H9 (cell line): Measurements from ENCODE around the gene RS1. TPM values are rescaled to one million over a fixed set of nuclear protein-coding genes. Genes with fewer than 3 reads are reported as not detected.

Experiments
- DNase-seq: peaks from one replicate; pipeline ENCODE4 v3.0.0-alpha.2; 2017
- H2AFZ ChIP-seq: one replicate; pipeline ENCODE4 v1.6.1; 2013; ENCODE audit warnings: mild to moderate bottlenecking, low read length, control low read depth, moderate library complexity
- H2AK5ac ChIP-seq: 2 replicates; pipeline ENCODE4 v1.6.1; 2013; ENCODE audit warnings: low read length, control low read depth, mixed read lengths; ENCODE audit not compliant: insufficient read length
- H2BK120ac ChIP-seq: one replicate; pipeline ENCODE4 v1.6.1; 2013; ENCODE audit warnings: low read depth, mild to moderate bottlenecking, low read length, control low read depth, inconsistent platforms; ENCODE audit not compliant: poor library complexity, severe bottlenecking
- H2BK12ac ChIP-seq: 2 replicates; pipeline ENCODE4 v1.6.1; 2013; ENCODE audit warnings: low read length, control low read depth, mixed read lengths, low read depth; ENCODE audit not compliant: insufficient read length
- H2BK15ac ChIP-seq: 2 replicates; pipeline ENCODE4 v1.6.1; 2013; ENCODE audit warnings: low read depth, low read length, control low read depth
- H2BK20ac ChIP-seq: one replicate; pipeline ENCODE4 v1.6.1; 2013; ENCODE audit warnings: low read depth, mild to moderate bottlenecking, low read length, control low read depth, inconsistent platforms; ENCODE audit not compliant: poor library complexity, severe bottlenecking
- H2BK5ac ChIP-seq: 2 replicates; pipeline ENCODE4 v1.6.1; 2013; ENCODE audit warnings: low read length, control low read depth, mixed read lengths; ENCODE audit not compliant: insufficient read length
- H3K14ac ChIP-seq: 2 replicates; pipeline ENCODE4 v1.6.1; 2013; ENCODE audit warnings: low read length, control low read depth; ENCODE audit not compliant: insufficient read depth
- H3K18ac ChIP-seq: 2 replicates; pipeline ENCODE4 v1.6.1; 2013; ENCODE audit warnings: low read depth, mild to moderate bottlenecking, mixed read lengths, low read length, control low read depth; ENCODE audit not compliant: insufficient read length
- H3K23ac ChIP-seq: 2 replicates; pipeline ENCODE4 v1.6.1; 2013; ENCODE audit warnings: low read length, control low read depth, mixed read lengths, low read depth; ENCODE audit not compliant: insufficient read length
- H3K23me2 ChIP-seq: 2 replicates; pipeline ENCODE4 v1.6.1; 2013; ENCODE audit warnings: low read depth, mild to moderate bottlenecking, mixed read lengths, low read length, control low read depth; ENCODE audit not compliant: insufficient read length, poor library complexity, severe bottlenecking
- H3K27ac ChIP-seq: 2 replicates; pipeline ENCODE4 v1.5.1; 2013; ENCODE audit warnings: low read length, control low read depth, mixed read lengths, low read depth; ENCODE audit not compliant: insufficient read length
- H3K27me3 ChIP-seq: 2 replicates; pipeline ENCODE4 v1.6.1; 2013; ENCODE audit warnings: low read length, control low read depth, inconsistent platforms; ENCODE audit not compliant: insufficient read depth
- H3K4ac ChIP-seq: 2 replicates; pipeline ENCODE4 v1.6.1; 2013; ENCODE audit warnings: low read depth, mild to moderate bottlenecking, control low read depth, inconsistent platforms, low read length, moderate library complexity
- H3K4me1 ChIP-seq: 2 replicates; pipeline ENCODE4 v1.6.1; 2013; ENCODE audit warnings: low read length, control low read depth, inconsistent platforms; ENCODE audit not compliant: insufficient read depth
- H3K4me2 ChIP-seq: 2 replicates; pipeline ENCODE4 v1.6.1; 2013; ENCODE audit warnings: low read length, control low read depth, mixed read lengths; ENCODE audit not compliant: insufficient read length, insufficient read depth
- H3K56ac ChIP-seq: 2 replicates; pipeline ENCODE4 v1.6.1; 2013; ENCODE audit warnings: low read depth, mild to moderate bottlenecking, mixed read lengths, low read length, control low read depth; ENCODE audit not compliant: insufficient read length
- H3K79me1 ChIP-seq: 2 replicates; pipeline ENCODE4 v1.6.1; 2013; ENCODE audit warnings: low read depth, mild to moderate bottlenecking, moderate library complexity, low read length, control low read depth, inconsistent platforms; ENCODE audit not compliant: insufficient read depth, poor library complexity, severe bottlenecking
- H3K79me2 ChIP-seq: 2 replicates; pipeline ENCODE4 v1.6.1; 2013; ENCODE audit warnings: low read length, control low read depth, inconsistent platforms; ENCODE audit not compliant: insufficient read depth
- H3K9ac ChIP-seq: 2 replicates; pipeline ENCODE4 v1.6.1; 2013; ENCODE audit warnings: low read length, control low read depth, mixed read lengths; ENCODE audit not compliant: insufficient read length; ENCODE audit errors: extremely low read depth
- H3K9me3 ChIP-seq: one replicate; pipeline ENCODE4 v1.6.1; 2013; ENCODE audit warnings: low read depth, low read length, inconsistent platforms; ENCODE audit not compliant: control insufficient read depth
- H3T11ph ChIP-seq: one replicate; pipeline ENCODE4 v1.6.1; 2013; ENCODE audit warnings: mild to moderate bottlenecking, low read length, control low read depth, inconsistent platforms
- H4K20me1 ChIP-seq: one replicate; pipeline ENCODE4 v1.6.1; 2013; ENCODE audit not compliant: control insufficient read depth, insufficient read length, insufficient read depth
- H4K5ac ChIP-seq: 2 replicates; pipeline ENCODE4 v1.6.1; 2013; ENCODE audit warnings: low read depth, mild to moderate bottlenecking, mixed read lengths, low read length, control low read depth; ENCODE audit not compliant: insufficient read length
- H4K8ac ChIP-seq: replicated peaks from 2 replicates; pipeline ENCODE4 v1.6.1; 2013; ENCODE audit warnings: low read length, control low read depth, mixed read lengths, low read depth; ENCODE audit not compliant: insufficient read length
- H4K91ac ChIP-seq: 2 replicates; pipeline ENCODE4 v1.6.1; 2013; ENCODE audit warnings: low read depth, mild to moderate bottlenecking, moderate library complexity, mixed read lengths, low read length, control low read depth; ENCODE audit not compliant: insufficient read length
- H3K27ac Mint-ChIP-seq, 3 experiments: 2 replicates in 2 of 3; 3 replicates in 1 of 3; pipeline ENCODE4 v1.8.0; 2020 to 2021; ENCODE audit warnings: mixed read lengths in 3 of 3, mild to moderate bottlenecking in 1 of 3, moderate library complexity in 1 of 3
- H3K27me3 Mint-ChIP-seq: 2 replicates; pipeline ENCODE4 v1.8.0; 2021; ENCODE audit warnings: low read depth, mild to moderate bottlenecking, moderate library complexity, mixed read lengths
- H3K36me3 Mint-ChIP-seq, 3 experiments: 2 replicates in 2 of 3; 3 replicates in 1 of 3; pipeline ENCODE4 v1.8.0; 2020 to 2021; ENCODE audit warnings: low read depth in 3 of 3, mixed read lengths in 3 of 3; ENCODE audit not compliant: insufficient read depth in 1 of 3
- H3K4me1 Mint-ChIP-seq, 2 experiments: 2 replicates each; pipeline ENCODE4 v1.8.0; 2020; ENCODE audit warnings: mixed read lengths in 2 of 2
- H3K4me3 Mint-ChIP-seq, 2 experiments: 2 replicates in 1 of 2; 3 replicates in 1 of 2; pipeline ENCODE4 v1.8.0; 2020 to 2021; ENCODE audit warnings: mild to moderate bottlenecking in 2 of 2, mixed read lengths in 2 of 2, moderate library complexity in 1 of 2
- H3K9me3 Mint-ChIP-seq, 2 experiments: 2 replicates in 1 of 2; 3 replicates in 1 of 2; pipeline ENCODE4 v1.8.0; 2020; ENCODE audit warnings: mild to moderate bottlenecking in 2 of 2, mixed read lengths in 2 of 2, moderate library complexity in 1 of 2
- WGBS: extraction: QIAGEN DNeasy Blood & Tissue Kit; methylation state at CpG from one replicate; pipeline ENCODE4 v1.1.7; 2013; ENCODE audit warnings: missing lambda C conversion rate, low lambda C conversion rate, mixed read lengths; ENCODE audit not compliant: insufficient read length; ENCODE audit errors: extremely low coverage; 5-methylcytosine and 5-hydroxymethylcytosine counted together
- total RNA-seq: library from RNA; stranded (reverse); gene quantifications from 2 replicates; pipeline ENCODE4 v1.2.1, GENCODE V29; 2021
- TF ChIP-seq, protein P1 (sequence below): fragments of 200-600 bp; sonication (generic); conservative IDR thresholded peaks from 3 replicates; pipeline ENCODE4 v1.8.0; 2021; ENCODE audit warnings: antibody characterized with exemption, mild to moderate bottlenecking

The RS1 gene
- total RNA-seq, 1 experiment from 2014 or later = not detected

GRCh38 chrX:18668071-18668835 lies 3.7 kb downstream of the RS1 start:
- H2BK15ac ChIP-seq = no peak overlapping the region
- H4K5ac ChIP-seq = no peak overlapping the region
- peaks cover 55% of the 10 kb centered on the region for H3K9me3 ChIP-seq
- no peak overlapping the region for H3K9ac ChIP-seq
- H2BK20ac ChIP-seq = no peak overlapping the region
- no peak overlapping the region for H3K23ac ChIP-seq
- no peak for DNase-seq
- Mint-ChIP-seq H3K9me3 (peaks cover 72 to 85% of the 10 kb centered on the region in 2 experiments), H3K27ac (no peak overlapping the region), H3K4me1 (peaks cover 3 to 7% of the 10 kb centered on the region in 2 experiments; a peak in 3 of 4 replicates), H3K27me3 (peaks cover 3% of the 10 kb centered on the region), H3K36me3 (peaks cover 0 to 6% (median 2%) of the 10 kb centered on the region in 3 experiments; a peak in 2 of 7 replicates), H3K4me3 (no peak overlapping the region; a peak in 1 of 5 replicates)
- no peaks in the 10 kb centered on the region for H3K27me3 ChIP-seq
- H3K4me2 ChIP-seq = no peak overlapping the region
- no peaks in the 10 kb centered on the region for H4K20me1 ChIP-seq
- no peak overlapping the region for H4K8ac ChIP-seq
- H3K79me1 ChIP-seq = no peaks in the 10 kb centered on the region
- H2BK12ac ChIP-seq = no peak overlapping the region
- no peak overlapping the region for H3K14ac ChIP-seq
- no peak overlapping the region for H2AK5ac ChIP-seq
- no peak overlapping the region for H3K18ac ChIP-seq
- TF ChIP-seq, protein P1, sequence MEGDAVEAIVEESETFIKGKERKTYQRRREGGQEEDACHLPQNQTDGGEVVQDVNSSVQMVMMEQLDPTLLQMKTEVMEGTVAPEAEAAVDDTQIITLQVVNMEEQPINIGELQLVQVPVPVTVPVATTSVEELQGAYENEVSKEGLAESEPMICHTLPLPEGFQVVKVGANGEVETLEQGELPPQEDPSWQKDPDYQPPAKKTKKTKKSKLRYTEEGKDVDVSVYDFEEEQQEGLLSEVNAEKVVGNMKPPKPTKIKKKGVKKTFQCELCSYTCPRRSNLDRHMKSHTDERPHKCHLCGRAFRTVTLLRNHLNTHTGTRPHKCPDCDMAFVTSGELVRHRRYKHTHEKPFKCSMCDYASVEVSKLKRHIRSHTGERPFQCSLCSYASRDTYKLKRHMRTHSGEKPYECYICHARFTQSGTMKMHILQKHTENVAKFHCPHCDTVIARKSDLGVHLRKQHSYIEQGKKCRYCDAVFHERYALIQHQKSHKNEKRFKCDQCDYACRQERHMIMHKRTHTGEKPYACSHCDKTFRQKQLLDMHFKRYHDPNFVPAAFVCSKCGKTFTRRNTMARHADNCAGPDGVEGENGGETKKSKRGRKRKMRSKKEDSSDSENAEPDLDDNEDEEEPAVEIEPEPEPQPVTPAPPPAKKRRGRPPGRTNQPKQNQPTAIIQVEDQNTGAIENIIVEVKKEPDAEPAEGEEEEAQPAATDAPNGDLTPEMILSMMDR = no peak
- no peak overlapping the region for H3K56ac ChIP-seq
- no peak overlapping the region for H3K4ac ChIP-seq
- WGBS = no CpG with 5 or more reads among the region's 15 CpGs
- H2AFZ ChIP-seq = no peak overlapping the region
- no peak overlapping the region for H3K27ac ChIP-seq
- H2BK120ac ChIP-seq = no peak overlapping the region
- H3K4me1 ChIP-seq = no peaks in the 10 kb centered on the region
- no peak overlapping the region for H4K91ac ChIP-seq
- H3K79me2 ChIP-seq = no peaks in the 10 kb centered on the region
- H3T11ph ChIP-seq = no peak overlapping the region
- no peak overlapping the region for H2BK5ac ChIP-seq
- H3K23me2 ChIP-seq = no peaks in the 10 kb centered on the region
